Natural killer cell (primary cell): ENCODE measurements around the gene PPP1R14B. TPM values are rescaled to one million over a fixed set of nuclear protein-coding genes. Genes with fewer than 3 reads are reported as not detected.
A peak's percentile ranks its signal among the peaks of the same experiment; 100 is the strongest.

Experiments used
- ATAC-seq, 3 donors: fragments of 150-1000 bp in 2 of 3; fragments of 200-7000 bp in 1 of 3; cut with Tn5 transposase; 1 replicate in 1 of 3; 2 replicates in 2 of 3; pipeline ENCODE4 v1.10.0; 2021; ENCODE audit warnings: mild to moderate bottlenecking in 2 of 3, moderate library complexity in 2 of 3
- DNase-seq, 2 donors: peaks; one replicate each; pipeline versions ENCODE4 v3.0.0 to v3.0.0-alpha.2; 2013 to 2021; ENCODE audit warnings: mixed read lengths in 1 of 2
- H3K27ac ChIP-seq: one replicate; pipeline ENCODE4 v1.5.1; 2013; ENCODE audit warnings: mild to moderate bottlenecking, low read length
- H3K27me3 ChIP-seq: one replicate; pipeline ENCODE4 v1.6.1; 2013; ENCODE audit warnings: low read length; ENCODE audit not compliant: control insufficient read depth, insufficient read depth
- H3K36me3 ChIP-seq: one replicate; pipeline ENCODE4 v1.6.1; 2013; ENCODE audit warnings: low read length; ENCODE audit not compliant: control insufficient read depth, insufficient read depth
- H3K4me1 ChIP-seq: one replicate; pipeline ENCODE4 v1.6.1; 2013; ENCODE audit warnings: low read length; ENCODE audit not compliant: control insufficient read depth, insufficient read depth
- H3K4me3 ChIP-seq: one replicate; pipeline ENCODE4 v1.5.1; 2013; ENCODE audit warnings: low read length
- H3K9me3 ChIP-seq: one replicate; pipeline ENCODE4 v1.6.1; 2013; ENCODE audit warnings: low read length; ENCODE audit not compliant: control insufficient read depth, insufficient read depth
- H3K27ac Mint-ChIP-seq, 2 donors: one replicate each; pipeline ENCODE4 v1.8.0; 2022; ENCODE audit warnings: mild to moderate bottlenecking in 2 of 2, mixed read lengths in 2 of 2, moderate library complexity in 1 of 2
- H3K27me3 Mint-ChIP-seq, 2 donors: one replicate each; pipeline ENCODE4 v1.8.0; 2022; ENCODE audit warnings: low read depth in 2 of 2, mixed read lengths in 2 of 2
- H3K36me3 Mint-ChIP-seq: one replicate; pipeline ENCODE4 v1.8.0; 2022; ENCODE audit warnings: mixed read lengths
- H3K4me1 Mint-ChIP-seq, 2 donors: one replicate each; pipeline ENCODE4 v1.8.0; 2022; ENCODE audit warnings: mixed read lengths in 2 of 2
- H3K4me3 Mint-ChIP-seq: one replicate; pipeline ENCODE4 v1.8.0; 2022; ENCODE audit warnings: mild to moderate bottlenecking, moderate library complexity, mixed read lengths
- H3K9me3 Mint-ChIP-seq, 2 donors: one replicate each; pipeline ENCODE4 v1.8.0; 2022; ENCODE audit warnings: mixed read lengths in 2 of 2
- WGBS: methylation state at CpG from one replicate; pipeline ENCODE4 v1.1.7; 2013; ENCODE audit warnings: missing lambda C conversion rate; ENCODE audit not compliant: insufficient coverage; 5-methylcytosine and 5-hydroxymethylcytosine counted together
- intact Hi-C: fragments of 100-400 bp; cut with micrococcal nuclease; formaldehyde crosslinking; loops from one replicate; pipeline ENCODE4 v1.14.2; 2022
- total RNA-seq, 4 donors: library from RNA; stranded (reverse); fragments of 120-200 nt in 1 of 4; gene quantifications; one replicate each; pipeline versions ENCODE4 v1.2.3 to v1.2.4, GENCODE V29; 2013 to 2022
- TF ChIP-seq, protein P1 (sequence below): fragments of 200-600 bp; IDR thresholded peaks from one replicate; pipeline ENCODE4 v1.8.0; 2022; ENCODE audit warnings: antibody characterized with exemption

Gene PPP1R14B
- total RNA-seq, 3 donors from 2014 or later (not counting 1 experiment from before 2014, with no cell fraction given), result 16.9 to 21.3 (median 21.0) TPM

DNA sequence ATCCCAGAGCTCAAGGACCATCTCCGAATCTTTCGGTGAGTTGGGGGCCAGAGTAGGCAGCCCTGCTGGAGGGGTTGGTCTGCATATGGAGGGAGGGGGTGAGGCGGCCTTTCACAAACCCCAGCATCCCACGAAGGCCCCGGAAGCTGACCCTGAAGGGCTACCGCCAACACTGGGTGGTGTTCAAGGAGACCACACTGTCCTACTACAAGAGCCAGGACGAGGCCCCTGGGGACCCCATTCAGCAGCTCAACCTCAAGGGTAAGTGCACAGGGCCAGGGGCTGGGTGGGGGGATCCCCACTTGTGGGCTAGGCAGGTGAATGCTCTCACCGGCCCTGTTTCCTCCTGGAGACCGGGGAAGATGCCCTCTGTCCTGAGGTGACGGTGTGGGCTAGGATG lies 27.0 kb downstream of the PPP1R14B start:
- no peak for DNase-seq
- no peak overlapping the region for H3K27ac Mint-ChIP-seq

DNA sequence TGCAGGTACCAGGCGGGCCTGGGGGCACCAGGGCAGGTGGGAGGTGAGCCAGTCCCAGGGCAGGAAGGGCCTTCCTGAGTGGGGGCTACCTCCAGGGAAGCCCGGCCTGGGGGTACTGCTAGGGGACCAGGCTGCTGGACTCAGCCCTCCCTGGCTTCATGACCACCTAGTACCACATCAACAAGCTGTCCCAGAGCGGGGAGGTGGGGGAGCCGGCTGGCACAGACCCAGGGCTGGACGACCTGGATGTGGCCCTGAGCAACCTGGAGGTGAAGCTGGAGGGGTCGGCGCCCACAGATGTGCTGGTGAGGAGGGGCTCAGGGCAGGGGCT lies 27.4 kb downstream of the PPP1R14B start:
- Mint-ChIP-seq H3K4me1 (peaks cover 5 to 15% of the 10 kb centered on the region in 2 donors), H3K36me3 (no peaks in the 10 kb centered on the region), H3K27ac (no peak overlapping the region), H3K9me3 (no peaks in the 10 kb centered on the region), H3K4me3 (no peak overlapping the region), H3K27me3 (no peaks in the 10 kb centered on the region)
- no peak for DNase-seq
- no peaks in the 10 kb centered on the region for H3K27me3 ChIP-seq
- ATAC-seq, result no peak
- H3K36me3 ChIP-seq, result peaks cover 69% of the 10 kb centered on the region
- H3K9me3 ChIP-seq, result no peaks in the 10 kb centered on the region
- TF ChIP-seq, protein P1, sequence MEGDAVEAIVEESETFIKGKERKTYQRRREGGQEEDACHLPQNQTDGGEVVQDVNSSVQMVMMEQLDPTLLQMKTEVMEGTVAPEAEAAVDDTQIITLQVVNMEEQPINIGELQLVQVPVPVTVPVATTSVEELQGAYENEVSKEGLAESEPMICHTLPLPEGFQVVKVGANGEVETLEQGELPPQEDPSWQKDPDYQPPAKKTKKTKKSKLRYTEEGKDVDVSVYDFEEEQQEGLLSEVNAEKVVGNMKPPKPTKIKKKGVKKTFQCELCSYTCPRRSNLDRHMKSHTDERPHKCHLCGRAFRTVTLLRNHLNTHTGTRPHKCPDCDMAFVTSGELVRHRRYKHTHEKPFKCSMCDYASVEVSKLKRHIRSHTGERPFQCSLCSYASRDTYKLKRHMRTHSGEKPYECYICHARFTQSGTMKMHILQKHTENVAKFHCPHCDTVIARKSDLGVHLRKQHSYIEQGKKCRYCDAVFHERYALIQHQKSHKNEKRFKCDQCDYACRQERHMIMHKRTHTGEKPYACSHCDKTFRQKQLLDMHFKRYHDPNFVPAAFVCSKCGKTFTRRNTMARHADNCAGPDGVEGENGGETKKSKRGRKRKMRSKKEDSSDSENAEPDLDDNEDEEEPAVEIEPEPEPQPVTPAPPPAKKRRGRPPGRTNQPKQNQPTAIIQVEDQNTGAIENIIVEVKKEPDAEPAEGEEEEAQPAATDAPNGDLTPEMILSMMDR, result no peak
- no peak overlapping the region for H3K27ac ChIP-seq
- WGBS, result 98% methylated on average over 7 of the region's 7 CpGs
- H3K4me1 ChIP-seq, result peaks cover 6% of the 10 kb centered on the region
- H3K4me3 ChIP-seq, result no peak overlapping the region
- intact Hi-C loops, result no loop called here

More for the DNA sequence above, 27.0 kb downstream of the PPP1R14B start:
- Histone ChIP-seq H3K4me1 (peaks cover 9% of the 10 kb centered on the region), H3K27me3 (no peaks in the 10 kb centered on the region), H3K36me3 (peaks cover 67% of the 10 kb centered on the region), H3K9me3 (no peaks in the 10 kb centered on the region), H3K4me3 (no peak overlapping the region), H3K27ac (no peak overlapping the region)
- no peaks in the 10 kb centered on the region for H3K36me3 Mint-ChIP-seq
- TF ChIP-seq, protein P1, result no peak
- no peak overlapping the region for H3K4me3 Mint-ChIP-seq
- H3K27me3 Mint-ChIP-seq, result no peaks in the 10 kb centered on the region
- 94% methylated on average over 10 of the region's 10 CpGs for whole genome bisulfite sequencing
- intact Hi-C loops, result no loop called here
- no peak for ATAC-seq
- peaks cover 5 to 17% of the 10 kb centered on the region in 2 donors for H3K4me1 Mint-ChIP-seq
- H3K9me3 Mint-ChIP-seq, result no peaks in the 10 kb centered on the region

DNA sequence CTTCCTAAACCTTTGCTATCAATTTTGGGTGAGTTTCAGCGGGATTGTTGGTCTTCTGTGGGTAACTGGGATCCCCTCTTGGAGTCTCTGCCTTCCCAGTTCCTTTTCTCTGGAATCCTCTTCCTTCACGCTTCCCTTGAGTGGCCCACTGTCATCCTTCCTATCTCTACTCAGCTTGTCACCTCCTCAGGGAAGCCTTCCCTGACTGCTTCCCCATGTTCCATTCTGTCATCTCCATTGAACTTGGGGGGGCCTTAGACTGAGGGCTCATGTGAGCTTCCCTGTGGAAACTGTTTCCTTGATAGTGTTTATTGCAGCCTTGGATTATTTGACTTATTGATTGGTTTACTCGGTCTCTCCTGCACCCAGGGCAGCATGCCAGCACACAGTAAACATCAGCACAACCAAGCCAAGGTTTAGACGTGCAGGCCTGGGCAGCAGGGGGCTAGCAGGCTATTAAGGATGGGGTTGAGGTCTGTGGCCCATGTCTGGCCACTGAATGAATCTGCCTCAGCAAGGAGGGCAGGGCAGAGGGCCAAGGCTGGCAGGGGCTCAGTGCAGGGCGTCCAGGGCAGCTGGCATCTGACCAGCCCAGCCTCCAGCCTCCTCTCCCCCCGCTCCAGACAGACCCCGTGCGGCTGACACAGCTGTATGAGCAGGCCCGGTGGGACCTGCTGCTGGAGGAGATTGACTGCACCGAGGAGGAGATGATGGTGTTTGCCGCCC lies 28.0 kb downstream of the PPP1R14B start:
- TF ChIP-seq, protein P1, result no peak
- Mint-ChIP-seq H3K27ac (peak overlapping the region in 1 of 2 donors; percentile 66), H3K27me3 (no peaks in the 10 kb centered on the region), H3K4me1 (peaks cover 5 to 16% of the 10 kb centered on the region in 2 donors), H3K36me3 (no peaks in the 10 kb centered on the region), H3K9me3 (no peaks in the 10 kb centered on the region), H3K4me3 (no peak overlapping the region)
- no peaks in the 10 kb centered on the region for H3K27me3 ChIP-seq
- WGBS, result 97% methylated on average over 10 of the region's 11 CpGs
- intact Hi-C loops, result no loop called here
- H3K4me3 ChIP-seq, result no peak overlapping the region
- no peaks in the 10 kb centered on the region for H3K9me3 ChIP-seq
- H3K27ac ChIP-seq, result no peak overlapping the region
- peaks cover 66% of the 10 kb centered on the region for H3K36me3 ChIP-seq
- ATAC-seq, result no peak
- no peak for DNase-seq
- H3K4me1 ChIP-seq, result peaks cover 6% of the 10 kb centered on the region

DNA sequence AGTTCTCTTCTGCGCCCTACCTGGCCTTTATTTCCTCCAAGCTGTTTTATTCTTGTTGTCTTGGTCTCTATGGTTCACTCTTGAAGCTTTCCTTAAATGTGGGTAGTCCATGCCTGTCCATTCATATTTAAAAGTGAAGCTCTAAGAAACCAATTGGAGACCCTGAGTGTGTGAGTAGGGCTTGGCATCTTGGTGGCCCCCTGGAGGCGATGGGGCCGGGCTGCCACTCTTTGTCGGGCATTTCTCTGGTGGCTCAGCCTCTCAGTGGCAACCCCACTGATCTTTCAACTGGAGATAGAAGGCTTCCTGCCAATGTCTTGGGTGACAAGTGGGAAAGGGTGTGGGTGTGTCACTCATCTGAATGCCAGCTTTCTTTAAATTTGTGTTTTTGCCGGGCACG lies 29.9 kb downstream of the PPP1R14B start:
- Mint-ChIP-seq H3K9me3 (no peaks in the 10 kb centered on the region), H3K27me3 (no peaks in the 10 kb centered on the region), H3K4me3 (no peak overlapping the region), H3K27ac (peak overlapping the region in 1 of 2 donors; percentile 21), H3K36me3 (peaks cover 8% of the 10 kb centered on the region), H3K4me1 (peaks cover 15 to 20% of the 10 kb centered on the region in 2 donors)
- TF ChIP-seq, protein P1, result no peak
- H3K27ac ChIP-seq, result no peak overlapping the region
- DNase-seq (peak in 1 of 2 donors; percentile 25), ATAC-seq (no peak)
- H3K36me3 ChIP-seq, result peaks cover 62% of the 10 kb centered on the region
- H3K27me3 ChIP-seq, result no peaks in the 10 kb centered on the region
- H3K4me3 ChIP-seq, result no peak overlapping the region
- no peaks in the 10 kb centered on the region for H3K9me3 ChIP-seq
- intact Hi-C loops, result no loop called here
- 87% methylated on average over 6 of the region's 6 CpGs for WGBS
- peaks cover 6% of the 10 kb centered on the region for H3K4me1 ChIP-seq
